Stimulated activated CD8-positive, alpha-beta memory T cell treated with anti-CD3 and anti-CD28 coated beads, Interleukin-12 subunit alpha, Interleukin-12 subunit beta, amount 100 ng/mL, for 24 hours (primary cell): ENCODE measurements around the gene SMU1.
"Not testable (repeated sequence)": the region's sequence is repeated elsewhere in the genome, so short reads cannot be mapped to it uniquely, and the experiment has no call there.

Experiments used
- DNase-seq: peaks from one replicate; pipeline ENCODE4 v3.0.0-alpha.2; 2020; ENCODE audit errors: extremely low read depth

Gene SMU1

DNA sequence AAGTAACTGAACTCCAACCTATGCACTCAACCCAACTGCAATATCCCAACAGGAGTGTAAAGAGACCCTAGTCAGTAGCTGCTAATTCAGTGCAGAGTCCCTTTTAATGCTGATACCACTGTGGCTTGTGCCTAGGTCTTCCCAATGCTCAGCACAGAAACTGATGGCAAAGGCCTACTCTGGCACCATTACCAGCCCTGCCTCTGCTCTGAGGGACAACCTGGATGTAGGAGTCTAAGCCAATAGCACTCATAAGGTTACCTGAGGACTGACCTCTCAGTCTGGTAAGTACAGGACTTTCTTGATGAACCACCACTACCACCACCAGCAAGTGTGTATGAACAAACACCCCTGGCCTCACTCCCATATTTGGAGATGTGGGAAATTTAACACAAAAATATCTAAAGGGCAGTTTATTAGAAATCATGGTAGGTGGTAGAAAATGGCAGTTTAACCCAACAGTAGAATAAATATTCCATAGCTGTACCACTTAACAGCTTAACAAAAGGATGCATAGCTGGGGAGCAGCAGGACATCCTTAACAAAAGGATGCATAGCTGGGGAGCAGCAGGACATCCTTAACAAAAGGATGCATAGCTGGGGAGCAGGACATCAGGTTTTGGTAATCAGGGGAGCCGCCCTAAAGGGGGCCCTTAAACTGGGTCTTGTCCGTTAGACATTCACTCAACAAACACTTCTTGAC is 62.4 kb downstream of the SMU1 start:
- no peak for DNase-seq

GRCh38 chr9:33012328-33013069 is 64.0 kb downstream of the SMU1 start:
- DNase-seq, result no peak

DNA sequence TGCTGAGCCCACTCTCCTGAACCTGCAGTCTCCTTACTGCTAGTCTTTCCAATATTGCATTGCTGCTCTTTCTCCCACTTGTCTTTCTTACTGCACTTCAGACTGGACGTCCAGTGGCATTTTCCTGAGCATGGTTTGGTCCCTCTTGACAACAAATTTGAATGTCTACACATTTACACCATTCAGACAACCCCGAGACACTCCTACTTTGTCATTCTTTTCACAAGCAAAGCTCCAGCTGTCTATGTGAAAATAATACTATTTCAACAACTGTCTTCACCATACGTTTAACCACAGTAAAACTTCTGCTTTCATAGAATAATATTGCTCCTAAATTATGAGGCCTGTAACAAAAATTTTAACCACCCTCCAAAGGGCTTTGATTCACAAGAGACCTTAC is 64.6 kb downstream of the SMU1 start:
- no peak for DNase-seq

GRCh38 chr9:33007755-33008154 is 68.7 kb downstream of the SMU1 start:
- no peak for DNase-seq

- not testable (repeated sequence) for DNase-seq
These were observed 71.1 kb downstream of the SMU1 start for GRCh38 chr9:33005335-33005734.

DNA sequence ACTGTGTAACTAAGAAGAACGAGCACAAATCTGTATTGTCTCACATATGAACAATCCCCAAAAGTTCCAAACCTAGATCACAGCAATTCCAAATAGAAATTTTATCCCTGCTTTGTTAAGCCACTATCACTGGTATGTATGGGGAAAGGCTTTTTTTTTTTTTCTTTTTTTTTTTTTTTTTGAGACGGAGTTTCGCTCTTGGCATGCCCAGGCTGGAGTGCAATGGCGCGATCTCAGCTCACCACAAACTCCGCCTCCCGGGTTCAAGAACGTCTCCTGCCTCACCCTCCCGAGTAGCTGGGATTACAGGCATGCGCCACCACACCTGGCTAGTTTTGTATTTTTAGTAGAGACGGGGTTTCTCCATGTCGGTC is 75.8 kb downstream of the SMU1 start:
- not testable (repeated sequence) for DNase-seq

GRCh38 chr9:32992595-32993238 is 83.8 kb downstream of the SMU1 start:
- no peak for DNase-seq

DNA sequence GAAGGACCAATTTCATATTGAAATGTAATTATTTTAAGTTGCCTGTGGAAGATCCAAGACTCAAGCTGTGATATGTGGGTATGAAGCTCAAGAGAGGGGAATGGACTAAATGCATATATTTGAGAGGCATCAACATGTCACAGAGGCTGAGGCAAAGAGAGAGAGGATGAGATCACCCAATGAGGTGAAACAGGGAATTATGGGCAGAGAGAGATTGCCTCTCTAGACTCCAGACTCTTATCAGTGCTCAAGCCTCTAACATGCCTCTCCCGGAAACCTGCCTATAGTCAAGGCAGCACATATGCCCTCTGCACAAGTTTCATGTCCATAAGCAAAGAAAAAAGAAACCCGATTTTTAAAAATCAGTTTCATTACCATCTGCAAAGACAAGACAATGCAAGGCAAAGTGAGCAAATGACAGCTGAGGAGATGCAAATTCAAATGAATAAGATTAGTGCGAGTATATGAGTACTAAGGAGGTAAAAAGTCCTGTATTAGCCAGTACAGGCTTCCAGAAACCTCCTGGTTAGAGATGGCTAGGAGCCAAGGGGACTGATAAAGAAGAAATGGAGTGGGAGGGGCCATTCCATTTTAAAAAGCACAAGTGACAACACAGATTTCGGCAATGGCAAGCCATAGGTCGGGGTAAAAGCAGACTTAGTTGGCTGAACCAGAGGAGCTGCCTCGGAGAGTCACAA is 84.4 kb downstream of the SMU1 start:
- DNase-seq, result no peak
